ENCODE results near the gene PPP2R3A.
A peak's percentile ranks its signal among the peaks of the same experiment; 100 is the strongest.

PPP2R3A gene

DNA sequence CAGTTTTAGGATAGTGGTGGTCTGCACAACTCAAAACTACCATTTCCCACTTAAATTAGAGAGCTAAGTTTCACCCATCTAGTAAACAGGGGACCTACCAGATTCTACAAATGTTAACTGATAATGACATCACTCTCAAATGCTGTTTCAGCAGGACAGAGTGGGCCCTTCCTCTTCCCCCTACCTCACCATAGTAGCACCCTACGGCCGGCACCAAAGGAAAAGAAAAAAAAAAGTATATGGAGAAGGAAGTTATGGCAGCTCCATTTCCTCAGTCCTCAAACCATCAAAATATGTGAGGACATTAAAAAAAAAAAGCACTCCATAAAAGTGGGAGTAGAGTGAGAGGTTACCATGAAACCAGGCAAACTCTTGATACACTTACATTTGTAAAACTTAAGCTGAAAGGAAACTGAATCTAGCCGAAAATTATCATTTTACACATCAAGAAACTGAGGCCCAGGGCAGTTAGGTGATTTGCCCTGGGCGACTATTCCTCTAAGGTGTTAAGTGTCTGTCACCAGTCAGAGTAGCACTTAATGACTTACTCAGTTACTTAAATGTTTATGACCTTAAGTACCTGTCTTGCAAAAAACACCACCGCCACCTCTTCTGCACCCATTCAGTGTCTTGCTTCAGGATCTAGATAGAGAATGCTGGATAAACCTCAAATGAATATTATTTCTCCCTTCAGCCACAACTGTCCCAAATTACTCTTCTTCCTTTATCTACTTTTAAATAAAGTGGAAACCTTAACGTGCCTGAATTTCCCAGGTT lies 227.9 kb downstream of the PPP2R3A start:
- TF ChIP-seq, protein P1, sequence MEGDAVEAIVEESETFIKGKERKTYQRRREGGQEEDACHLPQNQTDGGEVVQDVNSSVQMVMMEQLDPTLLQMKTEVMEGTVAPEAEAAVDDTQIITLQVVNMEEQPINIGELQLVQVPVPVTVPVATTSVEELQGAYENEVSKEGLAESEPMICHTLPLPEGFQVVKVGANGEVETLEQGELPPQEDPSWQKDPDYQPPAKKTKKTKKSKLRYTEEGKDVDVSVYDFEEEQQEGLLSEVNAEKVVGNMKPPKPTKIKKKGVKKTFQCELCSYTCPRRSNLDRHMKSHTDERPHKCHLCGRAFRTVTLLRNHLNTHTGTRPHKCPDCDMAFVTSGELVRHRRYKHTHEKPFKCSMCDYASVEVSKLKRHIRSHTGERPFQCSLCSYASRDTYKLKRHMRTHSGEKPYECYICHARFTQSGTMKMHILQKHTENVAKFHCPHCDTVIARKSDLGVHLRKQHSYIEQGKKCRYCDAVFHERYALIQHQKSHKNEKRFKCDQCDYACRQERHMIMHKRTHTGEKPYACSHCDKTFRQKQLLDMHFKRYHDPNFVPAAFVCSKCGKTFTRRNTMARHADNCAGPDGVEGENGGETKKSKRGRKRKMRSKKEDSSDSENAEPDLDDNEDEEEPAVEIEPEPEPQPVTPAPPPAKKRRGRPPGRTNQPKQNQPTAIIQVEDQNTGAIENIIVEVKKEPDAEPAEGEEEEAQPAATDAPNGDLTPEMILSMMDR (IDR thresholded peaks at IDR 0.05; ENCODE audit: low read length) = no peak
- TF ChIP-seq EZH2 (IDR thresholded peaks at IDR 0.05; ENCODE audit: borderline replicate concordance, low read length) = no peak
- Histone ChIP-seq H3K27ac (ENCODE audit: low read depth, low read length, poor library complexity, severe bottlenecking) (peak overlapping the region; percentile 85), H3K27me3 (ENCODE audit: insufficient read depth, low read length) (no peaks in the 10 kb centered on the region), H3K9me3 (ENCODE audit: low read length) (peaks cover 4% of the 10 kb centered on the region; the same call in 1 of the 2 replicates), H3K36me3 (ENCODE audit: insufficient read depth, low read length) (peaks cover 41% of the 10 kb centered on the region), H3K79me2 (ENCODE audit: insufficient read depth, low read length) (peaks cover 71% of the 10 kb centered on the region), H3K4me1 (ENCODE audit: insufficient read depth, low read length, severe bottlenecking) (peaks cover 61% of the 10 kb centered on the region), H3K9me2 (ENCODE audit: low read depth, low read length) (no peaks in the 10 kb centered on the region), H2AFZ (ENCODE audit: low read length) (no peak overlapping the region), H4K20me1 (ENCODE audit: insufficient read depth, low read length) (0 out of 2 replicates have a peak, but pooled peaks cover 4% of the 10 kb centered on the region), H3K9ac (ENCODE audit: low read length) (peak overlapping the region; percentile 85), H3K4me3 (ENCODE audit: low read depth, low read length, poor library complexity, severe bottlenecking) (peak overlapping the region; percentile 84), H3K4me2 (ENCODE audit: low read length) (peak overlapping the region; percentile 90), H3F3A (ENCODE audit: insufficient read depth, low read length) (no peaks in the 10 kb centered on the region)

DNA sequence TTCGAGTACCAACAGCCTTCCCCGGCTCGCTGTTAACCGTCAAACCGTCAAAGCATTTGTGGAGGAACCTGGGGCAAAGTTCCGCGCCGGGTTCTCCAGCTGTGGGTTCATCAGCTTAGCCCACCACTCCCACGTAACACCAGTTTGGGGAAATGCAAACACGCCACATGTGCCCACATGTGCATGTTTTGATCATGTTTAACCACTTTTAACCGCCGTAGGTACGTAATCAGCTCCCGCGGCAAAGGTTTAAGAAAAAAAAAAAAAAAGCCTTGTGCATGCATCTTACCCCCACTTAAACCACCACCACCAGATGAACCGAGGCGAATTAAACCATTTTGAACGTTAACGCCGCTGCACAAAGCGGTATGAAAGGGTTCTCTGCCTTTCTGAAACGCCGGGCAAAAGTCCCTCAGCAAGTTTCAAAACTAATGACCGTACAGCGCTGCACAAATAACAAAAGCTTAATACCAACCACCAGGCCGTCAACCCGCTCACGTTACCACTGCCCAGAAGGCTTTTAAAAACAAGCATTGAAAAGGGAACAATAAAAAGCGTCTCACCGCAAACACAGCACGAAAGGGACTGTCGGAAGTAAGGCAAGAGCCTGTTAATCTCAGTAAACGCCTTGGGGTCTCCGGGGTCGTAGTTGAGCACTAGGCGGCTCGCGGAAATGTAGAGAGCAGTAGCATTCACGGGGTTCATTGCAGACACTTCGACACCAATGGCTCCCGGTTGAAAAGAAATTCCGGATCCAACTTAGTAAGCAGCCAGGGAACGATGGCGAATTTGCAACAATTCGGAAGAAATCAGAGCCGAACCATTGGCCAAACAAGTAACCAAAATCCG lies 229.1 kb downstream of the PPP2R3A start:
- peak overlapping the region; percentile 84 for H3K4me3 ChIP-seq (ENCODE audit: low read depth, low read length, poor library complexity, severe bottlenecking)
- H3K9me3 ChIP-seq (ENCODE audit: low read length) = peaks cover 4% of the 10 kb centered on the region; the same call in 1 of the 2 replicates
- H3K4me1 ChIP-seq (ENCODE audit: insufficient read depth, low read length, severe bottlenecking) = peaks cover 49% of the 10 kb centered on the region
- peak overlapping the region; percentile 85 for H3K9ac ChIP-seq (ENCODE audit: low read length)
- H3K4me2 ChIP-seq (ENCODE audit: low read length) = peak overlapping the region; percentile 90
- peaks cover 42% of the 10 kb centered on the region for H3K36me3 ChIP-seq (ENCODE audit: insufficient read depth, low read length)
- TF ChIP-seq, protein P1 (IDR thresholded peaks at IDR 0.05; ENCODE audit: low read length) = peak; percentile 14; the same call in 1 of the 2 replicates
- no peak for TF ChIP-seq EZH2 (IDR thresholded peaks at IDR 0.05; ENCODE audit: borderline replicate concordance, low read length)
- no peaks in the 10 kb centered on the region for H3K27me3 ChIP-seq (ENCODE audit: insufficient read depth, low read length)
- H3K9me2 ChIP-seq (ENCODE audit: low read depth, low read length) = no peaks in the 10 kb centered on the region
- H2AFZ ChIP-seq (ENCODE audit: low read length) = no peak overlapping the region
- peaks cover 59% of the 10 kb centered on the region for H3K79me2 ChIP-seq (ENCODE audit: insufficient read depth, low read length)
- no peaks in the 10 kb centered on the region for H3F3A ChIP-seq (ENCODE audit: insufficient read depth, low read length)
- H3K27ac ChIP-seq (ENCODE audit: low read depth, low read length, poor library complexity, severe bottlenecking) = peak overlapping the region; percentile 85
- H4K20me1 ChIP-seq (ENCODE audit: insufficient read depth, low read length) = 0 out of 2 replicates have a peak, but pooled peaks cover 4% of the 10 kb centered on the region

DNA sequence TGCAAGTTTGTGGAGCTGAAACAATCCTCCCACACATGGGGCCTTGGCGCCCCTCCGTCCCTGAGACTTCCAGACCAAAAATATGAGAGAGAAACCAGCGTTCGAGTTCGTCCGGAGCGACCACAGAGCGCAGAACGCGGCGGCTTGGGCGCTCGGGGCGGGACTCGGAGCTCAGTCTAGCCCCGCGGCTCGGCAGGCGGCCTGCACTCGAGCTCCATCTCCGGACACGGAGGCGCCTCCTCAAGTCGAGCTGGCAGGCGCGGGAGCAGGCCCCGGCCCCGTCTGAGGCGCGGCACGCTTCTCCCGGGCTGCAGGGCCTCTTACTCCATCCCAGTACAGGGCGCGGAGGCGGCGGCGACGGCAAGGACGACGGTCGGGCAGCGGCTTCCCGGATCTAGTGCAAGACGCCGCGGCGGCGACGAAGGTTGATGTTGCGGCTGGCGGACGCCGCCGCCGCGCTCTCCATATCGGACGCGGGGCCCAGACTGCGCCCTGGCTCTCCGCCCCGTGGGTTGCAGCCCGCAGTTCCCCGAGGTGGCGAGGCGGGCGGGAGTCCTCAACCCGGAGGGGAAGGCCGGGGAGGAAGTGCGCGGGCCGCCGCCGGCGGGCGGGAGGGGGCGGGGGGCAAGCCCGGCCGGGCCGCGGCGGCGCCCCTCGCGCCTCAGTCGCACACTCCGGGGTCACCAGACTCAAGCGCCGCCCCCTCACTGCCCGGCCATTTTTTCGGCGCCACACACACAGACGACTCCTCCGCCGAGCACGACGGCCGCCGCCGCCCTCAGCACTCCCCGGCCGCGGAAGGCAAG lies 229.9 kb downstream of the PPP2R3A start:
- Histone ChIP-seq H3F3A (ENCODE audit: insufficient read depth, low read length) (no peaks in the 10 kb centered on the region), H3K9me2 (ENCODE audit: low read depth, low read length) (no peaks in the 10 kb centered on the region), H3K9me3 (ENCODE audit: low read length) (peaks cover 4% of the 10 kb centered on the region; the same call in 1 of the 2 replicates), H3K27me3 (ENCODE audit: insufficient read depth, low read length) (no peaks in the 10 kb centered on the region), H3K27ac (ENCODE audit: low read depth, low read length, poor library complexity, severe bottlenecking) (peak overlapping the region; percentile 85), H3K36me3 (ENCODE audit: insufficient read depth, low read length) (peaks cover 37% of the 10 kb centered on the region), H2AFZ (ENCODE audit: low read length) (no peak overlapping the region), H4K20me1 (ENCODE audit: insufficient read depth, low read length) (0 out of 2 replicates have a peak, but pooled peaks cover 4% of the 10 kb centered on the region), H3K4me3 (ENCODE audit: low read depth, low read length, poor library complexity, severe bottlenecking) (peak overlapping the region; percentile 84), H3K9ac (ENCODE audit: low read length) (peak overlapping the region; percentile 85), H3K4me2 (ENCODE audit: low read length) (peak overlapping the region; percentile 90), H3K4me1 (ENCODE audit: insufficient read depth, low read length, severe bottlenecking) (peaks cover 41% of the 10 kb centered on the region), H3K79me2 (ENCODE audit: insufficient read depth, low read length) (peaks cover 51% of the 10 kb centered on the region)
- TF ChIP-seq EZH2 (IDR thresholded peaks at IDR 0.05; ENCODE audit: borderline replicate concordance, low read length) = no peak
- TF ChIP-seq, protein P1 (IDR thresholded peaks at IDR 0.05; ENCODE audit: low read length) = no peak
